Ishikawa (cell line): Measurements from ENCODE around the gene C16orf87.

Experiments
- CREB1 ChIP-seq: IDR thresholded peaks from 2 replicates; pipeline ENCODE4 v1.6.1; 2012; ENCODE audit warnings: low read depth
- EGR1 ChIP-seq: IDR thresholded peaks from 2 replicates; pipeline ENCODE4 v1.6.1; 2012
- EP300 ChIP-seq: IDR thresholded peaks from 2 replicates; pipeline ENCODE4 v1.6.1; 2012; ENCODE audit warnings: borderline replicate concordance
- FOXM1 ChIP-seq: IDR thresholded peaks from 2 replicates; pipeline ENCODE4 v1.6.1; 2012; ENCODE audit warnings: low read depth, borderline replicate concordance
- NFIC ChIP-seq: IDR thresholded peaks from 2 replicates; pipeline ENCODE4 v1.6.1; 2012
- RAD21 ChIP-seq: IDR thresholded peaks from 2 replicates; pipeline ENCODE4 v1.6.1; 2012; ENCODE audit warnings: low read depth
- TAF1 ChIP-seq: IDR thresholded peaks from 2 replicates; pipeline ENCODE4 v1.6.1; 2012; ENCODE audit warnings: low read depth, mild to moderate bottlenecking
- TCF12 ChIP-seq: IDR thresholded peaks from 2 replicates; pipeline ENCODE4 v1.6.1; 2012; ENCODE audit warnings: low read depth
- TEAD4 ChIP-seq: IDR thresholded peaks from 2 replicates; pipeline ENCODE4 v1.6.1; 2012
- USF1 ChIP-seq: IDR thresholded peaks from 2 replicates; pipeline ENCODE4 v1.6.1; 2012
- ZBTB7A ChIP-seq: IDR thresholded peaks from 2 replicates; pipeline ENCODE4 v1.6.1; 2012; ENCODE audit warnings: low read depth
- TF ChIP-seq, protein P1 (sequence below): IDR thresholded peaks from 2 replicates; pipeline ENCODE4 v1.6.1; 2012; ENCODE audit warnings: low read depth, mild to moderate bottlenecking
- TF ChIP-seq, protein P2 (sequence below): IDR thresholded peaks from 2 replicates; pipeline ENCODE4 v1.6.1; 2012

C16orf87 gene

GRCh38 chr16:46866286-46866685 lies 35.3 kb upstream of the C16orf87 start:
- TF ChIP-seq, protein P1, sequence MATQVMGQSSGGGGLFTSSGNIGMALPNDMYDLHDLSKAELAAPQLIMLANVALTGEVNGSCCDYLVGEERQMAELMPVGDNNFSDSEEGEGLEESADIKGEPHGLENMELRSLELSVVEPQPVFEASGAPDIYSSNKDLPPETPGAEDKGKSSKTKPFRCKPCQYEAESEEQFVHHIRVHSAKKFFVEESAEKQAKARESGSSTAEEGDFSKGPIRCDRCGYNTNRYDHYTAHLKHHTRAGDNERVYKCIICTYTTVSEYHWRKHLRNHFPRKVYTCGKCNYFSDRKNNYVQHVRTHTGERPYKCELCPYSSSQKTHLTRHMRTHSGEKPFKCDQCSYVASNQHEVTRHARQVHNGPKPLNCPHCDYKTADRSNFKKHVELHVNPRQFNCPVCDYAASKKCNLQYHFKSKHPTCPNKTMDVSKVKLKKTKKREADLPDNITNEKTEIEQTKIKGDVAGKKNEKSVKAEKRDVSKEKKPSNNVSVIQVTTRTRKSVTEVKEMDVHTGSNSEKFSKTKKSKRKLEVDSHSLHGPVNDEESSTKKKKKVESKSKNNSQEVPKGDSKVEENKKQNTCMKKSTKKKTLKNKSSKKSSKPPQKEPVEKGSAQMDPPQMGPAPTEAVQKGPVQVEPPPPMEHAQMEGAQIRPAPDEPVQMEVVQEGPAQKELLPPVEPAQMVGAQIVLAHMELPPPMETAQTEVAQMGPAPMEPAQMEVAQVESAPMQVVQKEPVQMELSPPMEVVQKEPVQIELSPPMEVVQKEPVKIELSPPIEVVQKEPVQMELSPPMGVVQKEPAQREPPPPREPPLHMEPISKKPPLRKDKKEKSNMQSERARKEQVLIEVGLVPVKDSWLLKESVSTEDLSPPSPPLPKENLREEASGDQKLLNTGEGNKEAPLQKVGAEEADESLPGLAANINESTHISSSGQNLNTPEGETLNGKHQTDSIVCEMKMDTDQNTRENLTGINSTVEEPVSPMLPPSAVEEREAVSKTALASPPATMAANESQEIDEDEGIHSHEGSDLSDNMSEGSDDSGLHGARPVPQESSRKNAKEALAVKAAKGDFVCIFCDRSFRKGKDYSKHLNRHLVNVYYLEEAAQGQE, result no peak

- TF ChIP-seq TCF12 (no peak), FOXM1 (no peak), USF1 (no peak), EP300 (no peak)
Measured at GRCh38 chr16:46862555-46863447, 31.8 kb upstream of the C16orf87 start.

DNA sequence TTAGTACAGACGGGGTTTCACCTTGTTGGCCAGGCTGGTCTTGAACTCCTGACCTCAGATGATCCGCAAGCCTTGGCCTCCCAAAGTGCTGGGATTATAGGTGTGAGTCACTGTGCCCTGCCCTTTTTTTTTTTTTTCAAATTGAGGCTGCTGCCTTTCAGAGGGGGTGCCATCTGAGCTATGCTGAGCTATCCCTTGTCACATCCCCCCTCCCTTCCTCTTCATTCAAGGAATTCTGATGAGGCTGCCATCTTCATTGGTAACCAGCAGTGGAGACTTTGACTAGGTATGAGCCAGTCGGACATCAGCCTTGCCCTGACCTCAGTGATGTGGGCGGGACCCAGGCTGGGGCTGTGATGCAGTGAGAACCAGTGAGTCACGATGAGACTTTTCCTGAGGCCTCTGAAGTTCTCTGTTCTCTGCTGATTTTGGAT lies 28.8 kb upstream of the C16orf87 start:
- TF ChIP-seq, protein P1, result no peak
- TF ChIP-seq TAF1 (no peak), TEAD4 (no peak), EGR1 (no peak), USF1 (no peak), CREB1 (no peak), EP300 (no peak), RAD21 (no peak), FOXM1 (no peak), TCF12 (no peak)
- TF ChIP-seq, protein P2, sequence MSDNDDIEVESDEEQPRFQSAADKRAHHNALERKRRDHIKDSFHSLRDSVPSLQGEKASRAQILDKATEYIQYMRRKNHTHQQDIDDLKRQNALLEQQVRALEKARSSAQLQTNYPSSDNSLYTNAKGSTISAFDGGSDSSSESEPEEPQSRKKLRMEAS, result no peak

- no peak for TF ChIP-seq RAD21
- no peak for TF ChIP-seq CREB1
- TF ChIP-seq ZBTB7A, result no peak
- TF ChIP-seq FOXM1, result no peak
- no peak for TF ChIP-seq TCF12
- TF ChIP-seq NFIC, result no peak
Measured at GRCh38 chr16:46858151-46858550, 27.2 kb upstream of the C16orf87 start.

GRCh38 chr16:46857368-46857945 lies 26.5 kb upstream of the C16orf87 start:
- TF ChIP-seq USF1 (no peak), TCF12 (no peak), RAD21 (peak; percentile 54)
- TF ChIP-seq, protein P1, result no peak
